Measurements from ENCODE around the gene PATJ. TPM values are rescaled to one million over a fixed set of nuclear protein-coding genes. Genes with fewer than 3 reads are reported as not detected.
A peak's percentile ranks its signal among the peaks of the same experiment; 100 is the strongest.

Gene PATJ
- total and polyA plus RNA-seq, 7 donors = 2.0 to 49.9 (median 17.1) TPM

DNA sequence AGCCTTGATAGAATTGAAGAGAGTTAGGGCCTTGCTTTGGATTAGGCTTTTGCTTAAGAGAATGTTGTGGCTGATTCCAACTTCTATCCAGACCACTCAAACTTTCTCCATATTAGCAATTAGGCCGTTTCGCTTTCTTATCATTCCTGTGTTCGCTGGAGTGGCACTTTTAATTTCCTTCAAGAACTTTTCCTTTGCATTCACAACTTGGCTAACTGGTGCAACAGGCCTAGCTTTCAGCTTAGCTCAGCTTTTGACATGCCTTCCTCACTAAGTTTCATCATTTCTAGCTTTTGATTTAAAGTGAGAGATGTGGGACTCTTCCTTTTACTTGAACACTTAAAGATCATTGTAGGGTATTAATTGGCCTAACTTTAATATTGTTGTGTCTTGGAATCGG is 268.7 kb downstream of the PATJ start:
- ATAC-seq (no peak), DNase-seq (no peak)
- TF ChIP-seq CTCF (IDR thresholded peaks at IDR 0.05) = no peak
- H3K9me3 ChIP-seq = no peaks in the 10 kb centered on the region
- intact Hi-C loops (cut with DNase I) = no loop called here
- no peak overlapping the region for H3K4me3 ChIP-seq
- no peak overlapping the region for H3K27ac ChIP-seq
- peaks cover 15% of the 10 kb centered on the region for H3K4me1 ChIP-seq
- H3K36me3 ChIP-seq (ENCODE audit: insufficient read depth in 1 of 2, low read depth in 1 of 2) = peaks cover 0 to 3% of the 10 kb centered on the region in 2 donors
- H3K27me3 ChIP-seq (ENCODE audit: insufficient read depth in 3 of 3, low read length in 2 of 3) = no peaks in the 10 kb centered on the region
- WGBS, 3 donors = 75 to 98% (median 97%) methylated on average over 4 of the region's 4 CpGs

DNA sequence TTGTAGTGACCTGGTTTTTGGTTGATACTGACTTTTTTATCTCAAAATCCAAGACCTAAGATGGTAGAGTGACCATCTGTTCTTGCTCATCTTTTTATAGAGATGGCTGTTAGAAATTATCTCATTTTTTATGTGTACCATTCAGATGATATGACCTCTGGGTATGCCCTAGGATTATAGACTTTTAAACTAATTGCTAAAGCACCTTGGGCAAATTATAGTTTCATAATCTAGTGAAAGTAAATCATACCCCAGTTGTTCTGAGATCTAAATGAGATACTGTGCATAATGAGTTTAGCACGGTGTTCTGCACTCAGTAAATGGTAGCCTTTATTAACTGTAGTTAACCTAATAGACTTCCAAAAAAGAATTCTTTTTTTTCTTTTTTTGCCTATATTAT is 269.8 kb downstream of the PATJ start:
- H3K4me1 ChIP-seq = peaks cover 15% of the 10 kb centered on the region
- DNase-seq (no peak), ATAC-seq (no peak)
- 28 to 44% (median 43%) methylated on average over 1 of the region's 1 CpG for WGBS, 3 donors
- H3K9me3 ChIP-seq = no peaks in the 10 kb centered on the region
- no peaks in the 10 kb centered on the region for H3K27me3 ChIP-seq (ENCODE audit: insufficient read depth in 3 of 3, low read length in 2 of 3)
- TF ChIP-seq CTCF (IDR thresholded peaks at IDR 0.05) = no peak
- H3K4me3 ChIP-seq = no peak overlapping the region
- peaks cover 0 to 3% of the 10 kb centered on the region in 2 donors for H3K36me3 ChIP-seq (ENCODE audit: insufficient read depth in 1 of 2, low read depth in 1 of 2)
- intact Hi-C loops (cut with DNase I) = no loop called here
- H3K27ac ChIP-seq = peak overlapping the region; percentile 65

DNA sequence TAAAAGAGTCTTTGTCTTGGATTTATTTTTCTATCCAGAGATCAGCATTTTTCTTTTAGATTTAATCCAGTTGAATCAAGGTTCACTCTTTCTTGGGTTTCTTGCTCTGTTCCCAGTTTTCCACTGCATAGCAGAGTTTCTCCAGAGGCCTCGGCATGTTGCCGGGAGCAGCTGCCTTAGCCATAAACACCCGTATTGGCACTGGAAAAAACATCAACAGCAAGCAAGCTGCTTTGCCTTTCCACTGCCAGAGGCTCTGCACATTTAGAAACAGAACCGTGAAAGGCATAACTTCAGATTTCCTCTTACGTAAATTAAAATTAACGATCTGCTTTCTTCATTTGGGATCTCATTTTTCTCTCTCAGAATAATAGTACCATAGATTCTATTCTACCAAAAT is 270.6 kb downstream of the PATJ start:
- H3K27me3 ChIP-seq (ENCODE audit: insufficient read depth in 3 of 3, low read length in 2 of 3) = no peaks in the 10 kb centered on the region
- intact Hi-C loops (cut with DNase I) = no loop called here
- peak overlapping the region; percentile 65 for H3K27ac ChIP-seq
- peaks cover 15% of the 10 kb centered on the region for H3K4me1 ChIP-seq
- peak in 1 of 4 donors; percentile 83 for ATAC-seq
- no peaks in the 10 kb centered on the region for H3K9me3 ChIP-seq
- peaks cover 0 to 3% of the 10 kb centered on the region in 2 donors for H3K36me3 ChIP-seq (ENCODE audit: insufficient read depth in 1 of 2, low read depth in 1 of 2)
- DNase-seq = peak; percentile 37 to 64
- 14 to 22% (median 18%) methylated on average over 6 of the region's 6 CpGs for WGBS, 3 donors
- H3K4me3 ChIP-seq = peak overlapping the region; percentile 23
- TF ChIP-seq CTCF (IDR thresholded peaks at IDR 0.05) = no peak

- Histone ChIP-seq H3K27me3 (ENCODE audit: insufficient read depth in 3 of 3, low read length in 2 of 3) (no peaks in the 10 kb centered on the region), H3K4me3 (peak overlapping the region; percentile 23), H3K4me1 (peaks cover 15% of the 10 kb centered on the region), H3K36me3 (ENCODE audit: insufficient read depth in 1 of 2, low read depth in 1 of 2) (no peaks in the 10 kb centered on the region), H3K27ac (peak overlapping the region; percentile 65), H3K9me3 (no peaks in the 10 kb centered on the region)
- ATAC-seq (peak; percentile 44 to 66 (median 50)), DNase-seq (no peak)
- intact Hi-C loops (cut with DNase I) = no loop called here
- WGBS, 3 donors = 45 to 68% (median 47%) methylated on average over 5 of the region's 5 CpGs
- no peak for TF ChIP-seq CTCF (IDR thresholded peaks at IDR 0.05)
These were observed 271.0 kb downstream of the PATJ start for GRCh38 chr1:62013264-62013663.

DNA sequence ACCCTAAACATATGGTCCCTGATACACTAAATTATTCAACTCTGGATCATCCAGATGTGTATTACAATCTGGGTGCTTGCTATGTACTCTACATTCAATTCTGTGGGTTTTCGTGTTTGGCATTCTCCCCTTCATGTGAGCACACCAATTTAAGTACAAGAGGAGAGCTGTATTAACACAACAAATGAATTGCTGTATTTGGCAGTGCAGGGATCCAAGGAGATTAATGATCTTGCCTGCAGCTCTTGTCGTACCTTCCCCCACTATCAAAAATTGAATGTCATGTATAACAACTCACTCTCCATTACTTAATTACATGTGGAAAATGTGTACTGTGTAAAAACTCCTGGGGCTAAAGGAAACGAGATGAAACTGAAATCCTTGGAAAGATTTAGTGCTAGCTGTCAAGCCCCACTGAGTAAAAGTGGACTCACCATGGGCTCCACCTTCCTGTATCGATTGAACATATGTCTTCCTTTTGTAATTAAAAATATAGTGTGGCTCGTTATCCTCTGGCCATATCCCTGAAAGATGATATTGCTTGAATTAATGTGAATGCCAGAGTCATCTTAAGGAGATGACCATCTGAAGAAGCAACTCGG is 280.2 kb downstream of the PATJ start:
- TF ChIP-seq CTCF (IDR thresholded peaks at IDR 0.05) = no peak
- H3K4me1 ChIP-seq = peaks cover 17% of the 10 kb centered on the region
- no peak for DNase-seq
- peaks cover 0 to 2% of the 10 kb centered on the region in 2 donors for H3K36me3 ChIP-seq (ENCODE audit: insufficient read depth in 1 of 2, low read depth in 1 of 2)
- intact Hi-C loops (cut with DNase I) = no loop called here
- WGBS, 3 donors = 31 to 54% (median 40%) methylated on average over 6 of the region's 6 CpGs
- no peak for ATAC-seq
- peak overlapping the region; percentile 33 for H3K27ac ChIP-seq
- H3K9me3 ChIP-seq = no peaks in the 10 kb centered on the region
- no peak overlapping the region for H3K4me3 ChIP-seq
- H3K27me3 ChIP-seq (ENCODE audit: insufficient read depth in 3 of 3, low read length in 2 of 3) = no peaks in the 10 kb centered on the region

Measured in psoas muscle (tissue), 8 donors.